GM10266 (cell line): ENCODE data around the gene TOB2.
A peak's percentile ranks its signal among the peaks of the same experiment; 100 is the strongest.
"Not testable (repeated sequence)": the region's sequence is repeated elsewhere in the genome, so short reads cannot be mapped to it uniquely, and the experiment has no call there.

Source experiments
- DNase-seq: peaks from one replicate; pipeline ENCODE4 v3.0.0; 2012; ENCODE audit errors: extremely low spot score
- TF ChIP-seq, protein P1 (sequence below): IDR thresholded peaks from 2 replicates; pipeline ENCODE4 v1.5.1; 2012; ENCODE audit warnings: mild to moderate bottlenecking, low read depth; ENCODE audit not compliant: control insufficient read depth, insufficient read depth; ENCODE audit errors: missing control alignments

The TOB2 gene

DNA sequence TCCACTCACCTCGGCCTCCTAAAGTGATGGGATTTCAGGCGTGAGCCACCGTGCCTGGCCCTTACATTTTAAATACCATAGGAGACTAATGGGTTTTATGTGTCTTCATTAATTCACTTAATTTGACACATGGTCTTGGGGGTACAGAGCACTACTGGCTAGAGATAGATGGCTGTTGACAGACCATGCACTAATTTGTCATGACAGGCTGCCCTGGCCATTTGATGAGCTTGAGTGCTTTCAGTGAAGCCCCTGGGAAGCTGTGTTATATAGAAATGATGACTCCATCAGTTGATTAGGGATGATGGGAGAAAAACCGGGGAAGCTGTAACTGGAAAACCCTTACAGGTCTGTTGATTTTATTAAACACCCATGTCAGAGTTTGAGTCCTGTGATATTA lies 15.3 kb upstream of the TOB2 start:
- TF ChIP-seq, protein P1, sequence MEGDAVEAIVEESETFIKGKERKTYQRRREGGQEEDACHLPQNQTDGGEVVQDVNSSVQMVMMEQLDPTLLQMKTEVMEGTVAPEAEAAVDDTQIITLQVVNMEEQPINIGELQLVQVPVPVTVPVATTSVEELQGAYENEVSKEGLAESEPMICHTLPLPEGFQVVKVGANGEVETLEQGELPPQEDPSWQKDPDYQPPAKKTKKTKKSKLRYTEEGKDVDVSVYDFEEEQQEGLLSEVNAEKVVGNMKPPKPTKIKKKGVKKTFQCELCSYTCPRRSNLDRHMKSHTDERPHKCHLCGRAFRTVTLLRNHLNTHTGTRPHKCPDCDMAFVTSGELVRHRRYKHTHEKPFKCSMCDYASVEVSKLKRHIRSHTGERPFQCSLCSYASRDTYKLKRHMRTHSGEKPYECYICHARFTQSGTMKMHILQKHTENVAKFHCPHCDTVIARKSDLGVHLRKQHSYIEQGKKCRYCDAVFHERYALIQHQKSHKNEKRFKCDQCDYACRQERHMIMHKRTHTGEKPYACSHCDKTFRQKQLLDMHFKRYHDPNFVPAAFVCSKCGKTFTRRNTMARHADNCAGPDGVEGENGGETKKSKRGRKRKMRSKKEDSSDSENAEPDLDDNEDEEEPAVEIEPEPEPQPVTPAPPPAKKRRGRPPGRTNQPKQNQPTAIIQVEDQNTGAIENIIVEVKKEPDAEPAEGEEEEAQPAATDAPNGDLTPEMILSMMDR: no peak
- no peak for DNase-seq

DNA sequence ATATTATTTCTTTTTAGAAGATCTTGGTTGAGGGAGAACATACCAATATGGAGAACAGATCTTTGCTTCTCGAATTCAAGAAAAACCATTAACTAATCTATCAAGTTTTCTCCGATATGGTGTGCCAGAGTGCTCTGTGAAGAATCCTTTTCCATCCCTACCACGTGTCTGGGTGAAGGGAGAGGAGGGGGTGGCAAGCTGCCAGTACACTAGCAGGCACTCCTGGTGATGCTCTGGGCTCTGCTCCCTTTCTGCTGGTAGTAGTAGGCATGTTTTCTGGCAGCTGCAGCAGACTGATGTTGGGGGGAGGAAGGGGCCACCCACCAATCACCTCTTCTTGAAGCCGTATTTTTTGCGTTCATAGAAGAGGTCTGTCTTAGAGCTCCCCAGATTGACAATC lies 13.5 kb upstream of the TOB2 start:
- not testable (repeated sequence) for DNase-seq

- TF ChIP-seq, protein P1: no peak
- no peak for DNase-seq
Measured at GRCh38 chr22:41459431-41459830, 12.8 kb upstream of the TOB2 start.

GRCh38 chr22:41458161-41458728 lies 11.6 kb upstream of the TOB2 start:
- DNase-seq: no peak
- TF ChIP-seq, protein P1: no peak

DNA sequence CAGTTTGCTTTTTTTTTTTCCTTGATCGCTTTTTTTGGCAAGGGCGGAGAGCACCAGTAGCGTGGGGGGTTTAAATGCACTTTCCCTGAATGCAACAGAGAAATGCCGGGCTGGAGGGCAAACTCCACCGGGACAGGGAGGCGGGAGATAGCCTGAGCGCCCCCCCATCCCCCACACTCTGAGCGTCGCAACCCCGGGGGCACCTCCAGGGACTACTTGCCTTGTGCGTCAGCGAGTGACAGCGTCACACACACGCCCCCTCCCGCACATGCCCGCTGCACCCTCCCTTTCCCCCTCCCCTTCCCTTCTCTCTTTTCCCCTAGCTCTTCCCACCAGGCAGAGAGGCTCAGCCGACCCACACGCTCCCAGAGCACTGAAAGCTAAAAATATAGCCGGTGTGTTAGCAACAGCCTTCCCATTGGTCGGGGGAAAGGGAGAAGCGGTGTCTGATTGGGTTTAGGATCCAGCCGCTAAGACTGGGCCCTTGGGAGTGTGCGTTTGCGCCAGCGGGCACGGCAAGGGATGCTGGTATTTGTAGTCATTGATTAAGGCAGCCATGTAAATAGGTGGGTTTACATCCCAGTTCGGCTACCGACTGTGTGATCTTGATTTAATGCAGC lies 1.7 kb upstream of the TOB2 start:
- DNase-seq: peak; percentile 92
- TF ChIP-seq, protein P1: no peak

- DNase-seq: no peak
- TF ChIP-seq, protein P1: no peak
Measured at GRCh38 chr22:41447435-41448188, 1.0 kb upstream of the TOB2 start.

DNA sequence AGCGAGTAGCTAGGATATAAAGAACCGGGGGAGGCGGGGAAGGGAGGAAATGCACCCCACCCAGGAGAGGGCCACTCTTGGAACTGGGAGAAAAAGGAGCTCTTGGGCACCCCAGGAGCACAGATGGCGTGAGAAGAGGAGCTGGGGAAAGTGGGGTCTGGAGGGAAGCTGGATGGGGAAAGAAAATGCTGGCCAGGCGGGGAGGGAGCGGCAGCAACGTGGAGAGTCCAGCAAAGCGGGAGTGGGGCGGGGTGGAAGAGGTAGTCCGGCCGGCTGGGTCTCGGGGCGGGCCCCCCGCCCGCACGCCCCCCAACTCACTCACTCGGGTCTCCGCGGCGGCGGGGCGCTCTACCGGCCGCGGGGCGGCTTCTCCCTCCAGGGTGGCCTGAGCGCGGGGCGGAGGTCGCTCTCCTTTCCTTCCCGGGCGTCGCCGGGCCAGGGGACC lies 522 bp downstream of the TOB2 start:
- TF ChIP-seq, protein P1: no peak
- DNase-seq: no peak
